COLO829 (cell line): Measurements from ENCODE around the gene BST1.
"Not testable (repeated sequence)": the region's sequence is repeated elsewhere in the genome, so short reads cannot be mapped to it uniquely, and the experiment has no call there.

Source experiments
- DNase-seq: peaks from one replicate; pipeline ENCODE4 v3.0.0; 2012; ENCODE audit warnings: low spot score

Gene BST1

GRCh38 chr4:15746110-15746509, 43.2 kb downstream of the BST1 start:
- DNase-seq = no peak

DNA sequence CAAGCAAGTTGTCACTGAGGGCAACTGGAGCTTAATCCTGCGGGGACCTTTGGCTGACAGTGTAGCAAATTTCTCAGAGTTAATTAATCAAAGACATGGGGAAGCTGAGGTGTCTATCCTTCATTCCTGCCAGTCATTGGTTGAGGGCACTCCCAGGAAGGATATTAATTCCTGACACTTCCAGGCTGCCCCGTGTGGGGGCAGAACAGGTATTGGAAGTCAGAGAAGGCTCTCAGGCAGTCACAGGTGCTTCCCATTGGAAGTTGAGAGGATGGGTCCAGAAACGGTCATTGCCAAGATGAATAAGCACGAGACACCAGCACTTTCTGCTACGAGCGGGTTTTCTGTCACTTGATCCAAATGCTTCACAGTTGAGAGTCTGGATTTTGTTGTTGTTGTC, 46.1 kb downstream of the BST1 start:
- DNase-seq = no peak

GRCh38 chr4:15751153-15751552, 48.3 kb downstream of the BST1 start:
- DNase-seq = no peak

DNA sequence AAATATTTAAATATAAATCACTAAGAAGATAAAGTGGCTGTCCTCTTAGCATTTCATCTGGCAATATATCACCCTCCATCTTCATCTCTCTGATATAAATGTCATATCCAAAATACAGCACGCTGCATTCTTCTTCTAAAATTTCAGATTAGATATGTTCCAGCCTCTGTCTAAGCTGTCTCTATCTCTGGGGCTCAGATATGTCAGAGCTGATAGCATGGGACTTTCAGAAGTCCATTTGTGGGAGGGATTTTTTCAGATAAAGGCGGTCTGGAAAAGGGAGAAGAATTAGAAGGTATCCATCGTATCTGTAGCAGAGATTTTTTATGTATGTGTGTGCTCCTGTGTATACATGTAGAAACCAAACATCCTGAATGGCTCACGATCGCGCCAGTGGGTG, 50.2 kb downstream of the BST1 start:
- no peak for DNase-seq

GRCh38 chr4:15753786-15754185, 50.9 kb downstream of the BST1 start:
- DNase-seq = no peak

DNA sequence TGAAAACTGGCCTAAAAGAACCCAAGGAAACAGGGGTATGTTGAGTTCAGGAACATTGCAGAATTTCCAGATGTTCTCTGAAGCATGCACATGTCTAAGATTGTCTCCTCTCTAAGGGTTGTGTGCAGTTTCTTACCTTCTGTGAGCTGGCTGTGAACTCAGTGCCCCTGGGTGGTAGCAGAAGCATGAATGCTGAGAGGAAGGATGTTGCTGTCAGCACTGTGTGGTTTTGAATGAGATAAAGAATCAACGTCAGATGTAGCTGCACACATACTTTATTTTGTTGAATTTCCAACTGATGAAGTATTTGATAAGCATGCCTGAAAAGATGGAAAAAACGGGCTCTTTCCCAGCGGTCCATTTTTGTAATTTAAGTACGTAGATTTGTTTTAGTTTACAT, 51.5 kb downstream of the BST1 start:
- no peak for DNase-seq

GRCh38 chr4:15755321-15756155, 52.7 kb downstream of the BST1 start:
- no peak for DNase-seq

DNA sequence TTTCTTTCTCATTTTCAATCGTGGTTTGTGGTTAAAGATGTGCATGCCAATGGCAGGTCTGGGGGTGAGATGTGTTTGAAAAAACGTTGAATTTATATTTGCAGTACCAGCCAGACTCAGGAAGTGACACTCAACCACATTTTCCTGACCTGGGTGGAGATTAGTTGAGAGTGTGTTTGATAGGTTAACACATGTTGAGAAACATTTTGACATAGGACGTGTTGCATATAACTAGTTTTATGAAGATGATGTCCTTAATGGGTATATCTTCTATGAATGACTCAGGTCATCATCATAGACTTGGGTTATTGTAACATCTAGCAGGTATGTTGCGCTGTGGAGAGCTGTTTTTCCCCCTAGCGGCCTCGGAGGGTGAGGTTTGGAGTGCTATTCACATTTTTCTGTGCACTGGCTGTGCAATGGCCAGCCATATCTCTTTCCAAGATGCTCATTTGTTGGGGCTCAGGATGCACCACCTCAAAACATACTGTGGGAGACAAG, 53.5 kb downstream of the BST1 start:
- no peak for DNase-seq

- DNase-seq = no peak
Measured at GRCh38 chr4:15757054-15757453, 54.2 kb downstream of the BST1 start.

DNA sequence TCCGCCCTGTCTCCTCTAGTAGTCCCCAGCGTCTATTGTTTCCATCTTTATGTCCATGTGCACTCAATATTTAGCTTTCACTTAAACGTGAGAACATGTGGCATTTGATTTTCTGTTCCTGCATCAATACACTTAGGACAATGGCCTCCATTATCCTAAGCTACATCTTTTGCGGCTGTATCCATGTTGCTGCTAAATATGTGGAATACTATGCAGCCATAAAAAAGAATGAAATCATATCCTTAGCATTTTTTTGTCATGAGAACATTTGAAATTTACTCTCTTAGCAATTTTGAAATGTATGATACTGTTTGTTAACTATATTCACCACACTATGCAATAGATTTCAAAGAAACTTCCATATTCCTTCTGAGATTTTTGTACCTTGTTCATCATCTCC, 55.4 kb downstream of the BST1 start:
- no peak for DNase-seq

GRCh38 chr4:15762460-15762859, 59.6 kb downstream of the BST1 start:
- DNase-seq = not testable (repeated sequence)

GRCh38 chr4:15765391-15765790, 62.5 kb downstream of the BST1 start:
- DNase-seq = no peak

GRCh38 chr4:15765910-15766697, 63.2 kb downstream of the BST1 start:
- DNase-seq = no peak

- DNase-seq = no peak
Measured at GRCh38 chr4:15766821-15767220, 64.0 kb downstream of the BST1 start.

DNA sequence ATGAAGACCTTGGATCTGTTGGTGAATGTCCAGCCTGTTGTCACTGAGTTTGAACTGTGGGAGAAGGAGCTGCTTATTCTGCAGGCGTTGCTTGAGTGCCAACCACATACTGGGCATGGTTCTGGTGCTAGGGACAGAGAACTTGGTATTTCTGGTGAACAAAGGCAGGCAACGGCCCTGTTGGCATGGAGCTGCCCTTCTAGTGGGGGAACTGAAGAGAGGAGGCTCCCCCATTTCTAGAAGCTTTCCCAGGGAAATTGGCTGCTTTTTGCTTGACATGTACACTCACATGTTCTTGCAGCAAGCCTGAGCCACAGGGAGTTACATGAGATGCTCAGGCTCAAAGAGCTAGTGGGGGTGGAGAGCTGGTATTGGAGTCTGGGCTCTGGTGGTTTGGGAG, 66.3 kb downstream of the BST1 start:
- DNase-seq = no peak

- DNase-seq = no peak
Measured at GRCh38 chr4:15771216-15772058, 68.6 kb downstream of the BST1 start.

- DNase-seq = no peak
Measured at GRCh38 chr4:15774020-15774420, 71.2 kb downstream of the BST1 start.

GRCh38 chr4:15776871-15777648, 74.2 kb downstream of the BST1 start:
- no peak for DNase-seq

- DNase-seq = no peak
Measured at GRCh38 chr4:15777697-15778288, 74.9 kb downstream of the BST1 start.

GRCh38 chr4:15778289-15779241, 75.7 kb downstream of the BST1 start, which contains the start of gene CD38:
Gene CD38 (plus strand): TSS chr4:15778328. CDS start chr4:15778415, 87 bp downstream.
- no peak for DNase-seq
